ENCODE results near the gene ACADSB.
A peak's percentile ranks its signal among the peaks of the same experiment; 100 is the strongest.

Gene ACADSB

GRCh38 chr10:123004298-123004697 is 4.5 kb upstream of the ACADSB start:
- no peak for DNase-seq (ENCODE audit: low read depth in 2 of 2)

- peak in 1 of 2 experiments; percentile 3 for DNase-seq (ENCODE audit: low read depth in 2 of 2)
These were observed 1.1 kb upstream of the ACADSB start for GRCh38 chr10:123007558-123008354.

- no peak for DNase-seq (ENCODE audit: low read depth in 2 of 2)
These were observed 457 bp downstream of the ACADSB start for GRCh38 chr10:123009105-123009820.

GRCh38 chr10:123011987-123012386 is 3.2 kb downstream of the ACADSB start:
- DNase-seq (ENCODE audit: low read depth in 2 of 2), result no peak

GRCh38 chr10:123013456-123014419 is 4.9 kb downstream of the ACADSB start:
- no peak for DNase-seq (ENCODE audit: low read depth in 2 of 2)

GRCh38 chr10:123014772-123015171 is 6.0 kb downstream of the ACADSB start:
- DNase-seq (ENCODE audit: low read depth in 2 of 2), result no peak

GRCh38 chr10:123016228-123016627 is 7.4 kb downstream of the ACADSB start:
- no peak for DNase-seq (ENCODE audit: low read depth in 2 of 2)

- DNase-seq (ENCODE audit: low read depth in 2 of 2), result no peak
These were observed 8.8 kb downstream of the ACADSB start for GRCh38 chr10:123017421-123018165.

- DNase-seq (ENCODE audit: low read depth in 2 of 2), result no peak
These were observed 9.7 kb downstream of the ACADSB start for GRCh38 chr10:123018531-123018930.

GRCh38 chr10:123019264-123019663 is 10.5 kb downstream of the ACADSB start:
- no peak for DNase-seq (ENCODE audit: low read depth in 2 of 2)

- no peak for DNase-seq (ENCODE audit: low read depth in 2 of 2)
These were observed 11.3 kb downstream of the ACADSB start for GRCh38 chr10:123019941-123020703.

GRCh38 chr10:123021517-123021916 is 12.7 kb downstream of the ACADSB start:
- DNase-seq (ENCODE audit: low read depth in 2 of 2), result no peak

GRCh38 chr10:123024540-123024939 is 15.7 kb downstream of the ACADSB start:
- DNase-seq (ENCODE audit: low read depth in 2 of 2), result no peak

- DNase-seq (ENCODE audit: low read depth in 2 of 2), result no peak
These were observed 17.5 kb downstream of the ACADSB start for GRCh38 chr10:123026302-123026701.

GRCh38 chr10:123027861-123028260 is 19.1 kb downstream of the ACADSB start:
- no peak for DNase-seq (ENCODE audit: low read depth in 2 of 2)

- DNase-seq (ENCODE audit: low read depth in 2 of 2), result no peak
These were observed 22.3 kb downstream of the ACADSB start for GRCh38 chr10:123031124-123031523.

- no peak for DNase-seq (ENCODE audit: low read depth in 2 of 2)
These were observed 25.5 kb downstream of the ACADSB start for GRCh38 chr10:123034332-123034731.

GRCh38 chr10:123035467-123036086 is 26.8 kb downstream of the ACADSB start:
- DNase-seq (ENCODE audit: low read depth in 2 of 2), result no peak

GRCh38 chr10:123038782-123039631 is 30.2 kb downstream of the ACADSB start:
- no peak for DNase-seq (ENCODE audit: low read depth in 2 of 2)
